SU-DHL-6 (cell line): ENCODE results near the gene KISS1R.

ENCODE experiments used
- EZH2phosphoT487 ChIP-seq: fragments of 200-600 bp; sonication (generic), shearing (Covaris generic); conservative IDR thresholded peaks from 2 replicates; pipeline ENCODE4 v1.6.1; 2018; ENCODE audit warnings: mild to moderate bottlenecking, antibody characterized with exemption, low read length, moderate library complexity, mixed read lengths
- TF ChIP-seq, protein P1 (sequence below): fragments of 200-600 bp; sonication (generic); IDR thresholded peaks from one replicate; pipeline ENCODE4 v1.5.1; 2017; ENCODE audit warnings: antibody characterized with exemption, mild to moderate bottlenecking, low read length, moderate library complexity; ENCODE audit not compliant: insufficient read depth, poor library complexity, severe bottlenecking

DNA sequence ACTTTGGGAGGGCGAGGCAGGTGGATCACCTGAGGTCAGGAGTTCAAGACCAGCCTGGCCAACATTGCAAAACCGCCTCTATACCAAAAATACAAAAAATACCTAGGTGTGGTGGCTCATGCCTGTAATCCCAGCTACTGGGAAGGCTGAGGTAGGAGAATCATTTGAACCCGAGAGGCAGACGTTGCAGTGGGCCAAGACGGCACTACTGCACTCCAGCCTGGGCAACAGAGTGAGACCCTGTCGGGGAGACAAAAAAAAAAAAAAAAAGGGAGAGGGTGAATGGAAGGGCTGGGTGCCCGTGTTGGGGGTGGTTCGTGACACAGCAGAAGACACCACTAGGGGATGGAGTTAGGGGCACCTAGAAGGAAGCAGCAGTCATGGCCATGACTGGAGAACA lies 46.8 kb upstream of the KISS1R start:
- no peak for TF ChIP-seq EZH2phosphoT487
- TF ChIP-seq, protein P1, sequence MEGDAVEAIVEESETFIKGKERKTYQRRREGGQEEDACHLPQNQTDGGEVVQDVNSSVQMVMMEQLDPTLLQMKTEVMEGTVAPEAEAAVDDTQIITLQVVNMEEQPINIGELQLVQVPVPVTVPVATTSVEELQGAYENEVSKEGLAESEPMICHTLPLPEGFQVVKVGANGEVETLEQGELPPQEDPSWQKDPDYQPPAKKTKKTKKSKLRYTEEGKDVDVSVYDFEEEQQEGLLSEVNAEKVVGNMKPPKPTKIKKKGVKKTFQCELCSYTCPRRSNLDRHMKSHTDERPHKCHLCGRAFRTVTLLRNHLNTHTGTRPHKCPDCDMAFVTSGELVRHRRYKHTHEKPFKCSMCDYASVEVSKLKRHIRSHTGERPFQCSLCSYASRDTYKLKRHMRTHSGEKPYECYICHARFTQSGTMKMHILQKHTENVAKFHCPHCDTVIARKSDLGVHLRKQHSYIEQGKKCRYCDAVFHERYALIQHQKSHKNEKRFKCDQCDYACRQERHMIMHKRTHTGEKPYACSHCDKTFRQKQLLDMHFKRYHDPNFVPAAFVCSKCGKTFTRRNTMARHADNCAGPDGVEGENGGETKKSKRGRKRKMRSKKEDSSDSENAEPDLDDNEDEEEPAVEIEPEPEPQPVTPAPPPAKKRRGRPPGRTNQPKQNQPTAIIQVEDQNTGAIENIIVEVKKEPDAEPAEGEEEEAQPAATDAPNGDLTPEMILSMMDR, result no peak
